ENCODE measurements around the gene SNAPC1. TPM values are rescaled to one million over a fixed set of nuclear protein-coding genes. Genes with fewer than 3 reads are reported as not detected.

SNAPC1 gene
- total RNA-seq, 2 experiments from 2014 or later, result 10.5 to 11.2 TPM

DNA sequence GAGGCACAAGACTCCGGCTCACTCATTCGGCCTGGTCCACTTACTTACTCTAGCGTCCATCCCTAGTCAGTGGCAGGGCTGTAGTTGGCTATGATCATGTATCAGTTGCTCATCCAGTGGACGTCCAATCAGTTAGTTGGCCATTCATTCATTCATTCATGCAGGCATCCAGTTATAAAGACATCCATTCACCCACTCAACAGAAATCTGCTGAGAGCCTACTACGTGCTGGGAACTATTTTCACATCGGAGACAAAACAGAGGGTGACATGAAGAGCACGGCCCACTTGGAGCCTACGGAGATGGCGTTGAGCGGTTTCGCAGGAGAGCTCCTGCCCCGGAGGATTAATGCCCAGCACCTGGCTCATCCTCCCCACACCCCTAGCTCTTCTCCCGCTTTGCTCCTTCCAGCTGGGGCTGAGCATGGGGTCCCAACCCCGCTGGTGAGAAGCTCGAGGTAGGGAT, 49.7 kb downstream of the SNAPC1 start:
- POLR2A ChIA-PET, result no interaction called here
- CTCF ChIA-PET, result no interaction called here

DNA sequence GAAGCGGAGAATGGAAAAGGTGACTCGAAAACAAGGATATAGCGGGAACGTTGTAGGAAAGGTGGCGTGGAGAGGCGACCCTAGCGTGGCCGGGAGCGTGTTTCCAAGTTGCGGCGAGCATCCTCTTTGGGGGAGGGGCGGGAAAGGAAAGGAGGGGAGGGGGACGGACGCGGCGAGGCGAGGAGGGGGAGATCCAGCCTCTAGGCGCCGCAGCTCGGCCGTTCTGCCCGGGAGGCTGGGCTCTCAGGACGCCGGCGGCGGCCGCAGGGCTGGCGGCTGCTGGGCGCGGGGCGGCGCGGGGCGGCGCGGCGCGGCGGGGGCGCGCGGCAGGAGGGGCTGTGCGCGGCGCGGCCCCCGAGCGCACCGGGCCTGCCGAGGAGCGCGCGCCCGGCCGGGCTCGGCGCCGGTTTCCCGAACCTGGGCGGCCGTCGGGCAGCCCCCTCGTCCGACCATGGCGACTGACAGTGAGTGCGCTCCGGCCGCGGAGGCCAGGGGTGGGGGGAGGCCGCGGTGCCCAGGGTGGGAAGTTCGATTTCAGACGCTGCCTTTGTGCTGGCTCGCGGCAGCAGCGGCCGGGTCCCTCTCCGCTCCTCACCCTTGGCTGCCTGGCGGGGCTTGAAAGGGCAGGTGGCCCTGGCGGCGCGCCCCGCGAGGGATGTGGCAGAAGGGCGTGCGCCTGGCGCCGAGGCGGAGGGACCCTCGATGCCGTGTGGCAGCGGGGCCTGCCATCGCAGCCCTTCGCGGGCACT, 50.3 kb downstream of the SNAPC1 start, which contains the start of gene SYT16:
SYT16 (plus strand) TSS at position 357 of the 749 bp plus-strand sequence.
- peak; percentile 65 for ATAC-seq
- peak; percentile 32 for DNase-seq
- Mint-ChIP-seq H3K9me3 (ENCODE audit: low read depth) (no peaks in the 10 kb centered on the region), H3K27ac (no peak within 1 kb of the TSS), H3K4me1 (peaks cover 6% of the 10 kb centered on the region), H3K36me3 (ENCODE audit: low read depth) (no peaks in the 10 kb centered on the region), H3K27me3 (peaks cover 38% of the 10 kb centered on the region), H3K4me3 (peak within 1 kb of the TSS; percentile 74)
- ChIA-PET POLR2A (no interaction called here), CTCF (no interaction called here)
- intact Hi-C loops (cut with DNase I, micrococcal nuclease), result no loop called here

More for the DNA sequence above, 49.7 kb downstream of the SNAPC1 start:
- DNase-seq (no peak), ATAC-seq (no peak)
- Mint-ChIP-seq H3K36me3 (ENCODE audit: low read depth) (no peaks in the 10 kb centered on the region), H3K4me1 (peaks cover 6% of the 10 kb centered on the region), H3K9me3 (ENCODE audit: low read depth) (no peaks in the 10 kb centered on the region), H3K27me3 (peaks cover 36% of the 10 kb centered on the region), H3K27ac (no peak overlapping the region), H3K4me3 (peak overlapping the region; percentile 74)
- intact Hi-C loops (cut with DNase I, micrococcal nuclease), result no loop called here

DNA sequence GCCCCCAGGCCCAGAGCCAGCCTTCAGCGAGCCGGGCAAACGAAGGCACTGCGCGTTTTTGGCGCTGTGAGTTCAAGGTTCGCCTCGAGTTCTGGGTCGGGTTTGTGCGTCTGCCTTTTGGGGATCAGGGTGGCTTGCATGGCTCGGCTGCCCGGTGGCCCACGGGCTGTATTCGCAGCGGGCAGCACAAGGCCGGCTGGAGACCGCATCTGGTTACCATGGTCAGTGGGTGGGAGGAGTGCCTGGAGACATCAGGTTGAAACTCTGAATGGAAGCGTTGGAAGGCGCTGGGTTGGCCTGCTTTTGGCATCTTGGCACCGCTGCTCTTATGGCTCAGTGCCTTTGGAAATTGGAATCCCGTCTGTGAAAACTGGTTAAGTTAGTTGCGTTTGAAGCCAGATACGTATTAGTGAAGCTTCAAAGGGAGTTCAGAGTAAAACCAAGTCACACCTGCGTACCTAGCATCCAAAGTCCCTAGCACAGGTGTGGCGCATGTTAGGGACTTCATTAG, 50.9 kb downstream of the SNAPC1 start:
- H3K4me1 Mint-ChIP-seq, result peaks cover 6% of the 10 kb centered on the region
- peak overlapping the region; percentile 60 for H3K4me3 Mint-ChIP-seq
- ATAC-seq (no peak), DNase-seq (no peak)
- H3K27me3 Mint-ChIP-seq, result peaks cover 39% of the 10 kb centered on the region
- H3K9me3 Mint-ChIP-seq (ENCODE audit: low read depth), result no peaks in the 10 kb centered on the region
- ChIA-PET POLR2A (no interaction called here), CTCF (interaction anchor here (1.6 to 2.7 kb wide), 2 partner anchors 10 to 24 kb away, joined by 4 to 14 read pairs; no protein-coding TSS in a partner anchor)
- H3K36me3 Mint-ChIP-seq (ENCODE audit: low read depth), result no peaks in the 10 kb centered on the region
- H3K27ac Mint-ChIP-seq, result no peak overlapping the region
- intact Hi-C loops (cut with DNase I, micrococcal nuclease), result no loop called here

DNA sequence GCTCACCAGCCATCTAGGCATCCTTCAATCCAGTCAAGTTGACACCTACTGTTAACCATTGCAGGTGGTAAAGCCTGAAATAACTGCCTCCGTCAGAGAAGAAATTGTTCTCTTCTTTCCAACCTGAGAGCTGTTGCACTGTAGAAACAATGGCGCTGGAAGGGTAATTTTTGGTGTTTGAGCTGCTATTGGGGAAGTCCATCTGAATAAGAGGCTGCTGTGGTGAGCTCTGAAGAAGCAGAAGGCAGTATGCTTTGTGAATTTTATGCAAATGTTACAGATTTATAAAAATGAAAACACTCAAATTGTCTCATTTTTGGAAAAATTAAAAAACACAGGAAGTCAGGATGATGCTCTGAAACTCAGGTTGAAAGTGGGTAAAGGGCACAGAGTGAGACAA, 60.2 kb downstream of the SNAPC1 start:
- ChIA-PET POLR2A (interaction anchor here (0.6 kb wide), 1 partner anchor 72 kb away, joined by 4 read pairs; no protein-coding TSS in a partner anchor), CTCF (interaction anchor here (0.7 to 2.1 kb wide), 4 partner anchors 15 to 362 kb away, joined by 3 to 9 read pairs (median 4); no protein-coding TSS in a partner anchor)
- Mint-ChIP-seq H3K4me3 (no peak overlapping the region), H3K9me3 (ENCODE audit: low read depth) (no peaks in the 10 kb centered on the region), H3K27me3 (peaks cover 9% of the 10 kb centered on the region), H3K4me1 (peaks cover 6% of the 10 kb centered on the region), H3K36me3 (ENCODE audit: low read depth) (no peaks in the 10 kb centered on the region), H3K27ac (peak overlapping the region; percentile 11)
- DNase-seq, result no peak
- ATAC-seq, result peak; percentile 65
- intact Hi-C loops (cut with DNase I, micrococcal nuclease), result no loop called here

DNA sequence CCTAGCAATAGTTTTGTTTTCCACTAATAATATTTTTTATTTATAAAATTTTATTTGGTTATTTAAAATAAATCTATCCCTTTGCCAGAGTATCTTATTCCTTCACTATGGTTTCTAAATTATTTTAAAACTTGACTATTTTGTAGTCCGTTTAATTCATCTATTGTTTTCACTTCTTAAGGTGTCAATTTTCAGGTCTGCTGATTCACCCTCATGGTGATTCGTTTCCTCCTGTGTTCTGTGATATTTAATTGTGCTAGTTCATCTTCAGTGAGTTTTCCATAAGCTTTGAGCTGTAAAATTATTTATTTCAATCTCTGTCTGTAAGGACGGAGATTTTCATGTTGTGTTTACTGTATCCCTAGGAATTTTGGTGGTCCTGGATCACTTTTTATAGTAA, 70.6 kb downstream of the SNAPC1 start:
- Mint-ChIP-seq H3K27ac (no peak overlapping the region), H3K4me1 (peaks cover 4% of the 10 kb centered on the region), H3K9me3 (ENCODE audit: low read depth) (no peaks in the 10 kb centered on the region), H3K27me3 (no peaks in the 10 kb centered on the region), H3K4me3 (no peak overlapping the region), H3K36me3 (ENCODE audit: low read depth) (no peaks in the 10 kb centered on the region)
- peak; percentile 32 for DNase-seq
- CTCF ChIA-PET, result interaction anchor here (0.7 to 1.0 kb wide), 2 partner anchors 563 to 1007 kb away, joined by 3 to 4 read pairs; no protein-coding TSS in a partner anchor
- ATAC-seq, result peak; percentile 54
- intact Hi-C loops (cut with DNase I, micrococcal nuclease), result no loop called here
- POLR2A ChIA-PET, result no interaction called here

DNA sequence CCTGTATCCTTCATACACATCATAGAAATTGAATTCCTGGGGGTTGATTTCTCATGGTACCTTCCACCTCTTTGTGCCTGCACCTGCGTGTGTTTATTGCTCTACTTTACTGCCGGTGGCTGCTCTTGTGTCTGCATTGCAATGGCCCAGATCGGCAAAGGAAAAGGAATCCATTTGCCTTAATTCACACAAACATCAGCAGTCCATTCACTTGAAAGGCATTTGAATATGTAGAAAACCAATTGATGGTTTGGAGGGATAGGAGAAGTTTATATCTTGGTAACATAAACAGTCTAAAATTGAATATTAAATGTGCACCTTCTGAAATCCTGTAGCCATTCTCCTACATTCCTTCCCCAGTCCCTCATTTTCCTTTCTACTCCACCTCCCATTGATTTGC, 74.0 kb downstream of the SNAPC1 start:
- H3K9me3 Mint-ChIP-seq (ENCODE audit: low read depth), result no peaks in the 10 kb centered on the region
- H3K4me1 Mint-ChIP-seq, result peaks cover 4% of the 10 kb centered on the region
- DNase-seq, result no peak
- no peak overlapping the region for H3K27ac Mint-ChIP-seq
- CTCF ChIA-PET, result interaction anchor here (0.6 to 3.1 kb wide), 23 partner anchors 10 to 551 kb away, joined by 3 to 41 read pairs (median 8); no protein-coding TSS in a partner anchor
- H3K36me3 Mint-ChIP-seq (ENCODE audit: low read depth), result no peaks in the 10 kb centered on the region
- intact Hi-C loops (cut with DNase I, micrococcal nuclease), result loop anchor here (5.0 kb wide), 3 partner anchors 74 to 554 kb away; partner anchors contain the start of genes SNAPC1 (in 2 of the 2) and TMEM30B (in 1 of the 2)
- ATAC-seq, result no peak
- POLR2A ChIA-PET, result no interaction called here
- H3K4me3 Mint-ChIP-seq, result no peak overlapping the region
- H3K27me3 Mint-ChIP-seq, result no peaks in the 10 kb centered on the region

DNA sequence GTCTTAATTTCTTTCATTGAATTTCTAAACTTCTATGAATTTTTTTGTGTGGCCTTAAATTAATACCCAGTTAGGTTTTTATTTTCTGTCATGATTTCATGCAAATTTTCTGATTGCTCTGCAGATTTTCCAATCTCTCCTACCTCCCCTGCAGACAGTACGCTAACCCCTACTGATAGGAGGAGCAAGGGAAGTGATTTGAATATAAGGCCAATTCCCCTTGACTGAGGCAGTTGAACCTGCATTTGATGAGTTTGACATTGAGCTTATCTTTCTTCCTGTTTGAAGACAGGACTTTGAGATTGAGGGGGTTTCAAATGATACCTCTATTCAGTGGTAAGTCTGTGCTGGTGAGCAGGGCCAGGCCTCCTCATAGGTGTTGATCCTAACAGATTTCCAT, 74.6 kb downstream of the SNAPC1 start:
- Mint-ChIP-seq H3K4me1 (peaks cover 4% of the 10 kb centered on the region), H3K9me3 (ENCODE audit: low read depth) (no peaks in the 10 kb centered on the region), H3K36me3 (ENCODE audit: low read depth) (no peaks in the 10 kb centered on the region), H3K27ac (no peak overlapping the region), H3K27me3 (no peaks in the 10 kb centered on the region), H3K4me3 (no peak overlapping the region)
- DNase-seq, result no peak
- CTCF ChIA-PET, result interaction anchor here (0.6 to 3.3 kb wide), 57 partner anchors 9 to 573 kb away, joined by 3 to 41 read pairs (median 6); partner anchors contain the start of gene SNAPC1
- POLR2A ChIA-PET, result interaction anchor here (1.2 kb wide), 1 partner anchor 325 kb away, joined by 5 read pairs; no protein-coding TSS in a partner anchor
- intact Hi-C loops (cut with DNase I, micrococcal nuclease), result loop anchor here (1.0 to 5.0 kb wide), 7 partner anchors 75 to 568 kb away; partner anchors contain the start of genes SNAPC1 (in 2 of the 2) and TMEM30B (in 1 of the 2)
- no peak for ATAC-seq

DNA sequence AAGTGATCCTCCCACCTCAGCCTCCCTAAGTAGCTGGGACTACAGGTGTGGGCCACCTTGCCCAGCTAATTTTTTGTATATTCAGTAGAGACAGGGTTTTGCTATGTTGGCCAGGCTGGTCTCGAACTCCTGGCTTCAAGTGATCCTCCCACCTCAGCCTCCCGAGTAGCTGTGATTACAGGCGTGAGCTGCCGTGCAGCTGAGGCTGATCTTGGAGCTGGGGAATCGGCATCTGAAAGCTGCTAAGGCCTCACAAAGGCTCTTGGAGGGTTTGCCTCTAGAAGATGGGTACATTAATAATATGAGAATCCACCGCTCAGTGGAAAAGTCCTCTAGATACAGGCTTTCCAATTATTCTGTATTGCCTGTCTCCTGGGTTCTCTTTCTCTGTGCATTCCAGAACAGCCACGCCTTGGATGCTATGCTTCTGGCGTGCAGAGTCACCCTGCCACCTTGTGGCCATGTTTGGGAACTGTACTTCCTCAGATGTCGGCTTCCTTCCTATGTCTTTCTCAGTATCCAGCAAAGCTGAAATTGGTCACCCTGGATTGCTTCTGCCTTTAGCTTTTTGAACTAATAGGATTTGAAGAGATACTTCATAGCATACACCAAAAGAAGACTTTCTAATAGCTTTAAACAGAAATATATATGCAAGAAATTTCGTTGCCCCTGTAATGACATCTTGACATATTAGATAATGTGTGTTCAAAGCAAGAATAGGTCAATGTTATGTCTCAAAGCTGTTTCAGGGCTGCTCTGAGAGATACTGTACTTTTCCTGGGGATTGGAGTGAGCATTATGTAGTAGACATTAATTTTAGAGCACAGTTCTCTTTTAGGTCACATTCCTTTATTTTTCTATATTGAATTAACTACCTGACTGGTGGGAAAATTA, 75.4 kb downstream of the SNAPC1 start:
- CTCF ChIA-PET, result interaction anchor here (0.6 to 3.3 kb wide), 91 partner anchors 8 to 813 kb away, joined by 3 to 41 read pairs (median 4); partner anchors contain the start of gene SNAPC1
- no peak overlapping the region for H3K27ac Mint-ChIP-seq
- intact Hi-C loops (cut with DNase I, micrococcal nuclease), result loop anchor here (1.0 to 5.0 kb wide), 7 partner anchors 75 to 568 kb away; partner anchors contain the start of genes SNAPC1 (in 2 of the 2) and TMEM30B (in 1 of the 2)
- H3K4me3 Mint-ChIP-seq, result no peak overlapping the region
- H3K4me1 Mint-ChIP-seq, result peaks cover 4% of the 10 kb centered on the region
- no peaks in the 10 kb centered on the region for H3K27me3 Mint-ChIP-seq
- no peaks in the 10 kb centered on the region for H3K36me3 Mint-ChIP-seq (ENCODE audit: low read depth)
- H3K9me3 Mint-ChIP-seq (ENCODE audit: low read depth), result no peaks in the 10 kb centered on the region
- POLR2A ChIA-PET, result interaction anchor here (0.6 to 1.2 kb wide), 2 partner anchors 326 to 376 kb away, joined by 3 to 5 read pairs; no protein-coding TSS in a partner anchor
- DNase-seq, result peak; percentile 87
- peak; percentile 95 for ATAC-seq

DNA sequence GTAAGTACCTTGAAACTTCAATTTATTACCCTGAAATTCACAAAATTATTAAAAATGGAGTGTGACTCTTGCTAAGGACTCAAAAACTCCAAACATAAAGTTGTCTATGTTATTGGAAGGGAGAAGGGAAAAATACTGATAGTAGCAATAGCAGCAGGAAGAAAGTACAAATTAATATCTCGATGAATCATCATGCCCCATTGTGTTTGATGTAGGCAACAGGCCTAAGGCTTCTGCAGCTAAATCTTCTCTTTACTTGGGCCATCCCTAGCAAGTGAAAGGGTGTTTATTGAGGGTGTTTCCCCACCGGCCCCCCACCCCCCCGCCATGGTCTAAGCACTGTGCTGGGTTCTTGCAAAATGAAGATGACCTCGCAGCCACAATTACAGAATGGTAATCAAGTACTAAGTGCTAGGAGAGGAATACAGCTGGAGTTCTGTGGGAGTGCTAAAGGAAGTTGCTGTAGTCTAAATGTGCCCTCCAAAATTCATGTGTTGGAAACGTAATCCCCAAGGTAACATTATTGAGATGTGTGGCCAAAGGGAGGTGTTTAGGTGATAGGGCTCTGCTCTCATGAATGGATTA, 76.5 kb downstream of the SNAPC1 start:
- ChIA-PET CTCF (interaction anchor here (0.6 to 3.3 kb wide), 11 partner anchors 20 to 566 kb away, joined by 3 to 41 read pairs (median 4); no protein-coding TSS in a partner anchor), POLR2A (no interaction called here)
- ATAC-seq (no peak), DNase-seq (no peak)
- Mint-ChIP-seq H3K4me3 (no peak overlapping the region), H3K27ac (no peak overlapping the region), H3K4me1 (no peaks in the 10 kb centered on the region), H3K9me3 (ENCODE audit: low read depth) (no peaks in the 10 kb centered on the region), H3K27me3 (no peaks in the 10 kb centered on the region), H3K36me3 (ENCODE audit: low read depth) (no peaks in the 10 kb centered on the region)
- intact Hi-C loops (cut with DNase I, micrococcal nuclease), result loop anchor here (5.0 kb wide), 3 partner anchors 76 to 556 kb away; partner anchors contain the start of genes SNAPC1 (in 2 of the 2) and TMEM30B (in 1 of the 2)

DNA sequence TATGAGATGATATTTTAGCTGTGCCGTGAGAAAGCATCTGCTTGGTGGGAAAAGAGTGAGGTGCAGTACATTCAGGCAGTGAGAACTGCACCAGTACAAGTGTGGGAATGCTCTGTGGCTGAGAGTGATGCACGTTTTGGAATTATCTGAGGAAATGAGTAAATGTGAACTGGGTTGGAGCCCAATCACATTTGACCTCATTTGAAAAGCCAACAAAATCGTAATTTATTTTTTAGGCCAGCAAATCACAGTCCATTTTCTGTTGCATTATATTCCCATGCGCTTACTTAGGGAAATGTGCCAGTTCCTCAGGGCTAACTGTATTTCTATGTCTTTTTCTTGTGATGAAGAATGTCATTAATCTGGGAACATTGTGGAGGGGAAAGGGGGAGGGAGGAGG, 77.3 kb downstream of the SNAPC1 start:
- Mint-ChIP-seq H3K36me3 (ENCODE audit: low read depth) (no peaks in the 10 kb centered on the region), H3K9me3 (ENCODE audit: low read depth) (no peaks in the 10 kb centered on the region), H3K27ac (no peak overlapping the region), H3K27me3 (no peaks in the 10 kb centered on the region), H3K4me3 (no peak overlapping the region), H3K4me1 (no peaks in the 10 kb centered on the region)
- DNase-seq (no peak), ATAC-seq (no peak)
- ChIA-PET POLR2A (no interaction called here), CTCF (interaction anchor here (3.3 kb wide), 1 partner anchor 287 kb away, joined by 19 read pairs; no protein-coding TSS in a partner anchor)
- intact Hi-C loops (cut with DNase I, micrococcal nuclease), result loop anchor here (5.0 kb wide), 3 partner anchors 77 to 557 kb away; partner anchors contain the start of genes SNAPC1 (in 2 of the 2) and TMEM30B (in 1 of the 2)

Data from activated CD4-positive, alpha-beta T cell treated with anti-CD3 and anti-CD28 coated beads for 36 hours (primary cell).